Skeletal muscle satellite cell (primary cell): ENCODE measurements around the gene SVEP1.

Experiments
- H3K27me3 ChIP-seq: 2 replicates; pipeline ENCODE4 v1.7.0; 2013; ENCODE audit warnings: low read length; ENCODE audit not compliant: control insufficient read depth, insufficient read depth
- H3K36me3 ChIP-seq: 2 replicates; pipeline ENCODE4 v1.7.0; 2013; ENCODE audit warnings: mild to moderate bottlenecking, control low read depth, low read length; ENCODE audit not compliant: insufficient read depth
- H3K4me1 ChIP-seq: 2 replicates; pipeline ENCODE4 v1.7.0; 2013; ENCODE audit warnings: low read length; ENCODE audit not compliant: control insufficient read depth, insufficient read depth
- H3K4me2 ChIP-seq: 2 replicates; pipeline ENCODE4 v1.7.0; 2013; ENCODE audit warnings: mild to moderate bottlenecking, low read length
- H3K4me3 ChIP-seq: 2 replicates; pipeline ENCODE4 v1.7.0; 2013; ENCODE audit warnings: low read length
- H3K9ac ChIP-seq: 2 replicates; pipeline ENCODE4 v1.7.0; 2013; ENCODE audit warnings: mild to moderate bottlenecking, low read depth, low read length, moderate library complexity
- H3K9me3 ChIP-seq: replicated peaks from 2 replicates; pipeline ENCODE4 v1.7.0; 2013; ENCODE audit warnings: mild to moderate bottlenecking, control low read depth, low read length

Gene SVEP1

DNA sequence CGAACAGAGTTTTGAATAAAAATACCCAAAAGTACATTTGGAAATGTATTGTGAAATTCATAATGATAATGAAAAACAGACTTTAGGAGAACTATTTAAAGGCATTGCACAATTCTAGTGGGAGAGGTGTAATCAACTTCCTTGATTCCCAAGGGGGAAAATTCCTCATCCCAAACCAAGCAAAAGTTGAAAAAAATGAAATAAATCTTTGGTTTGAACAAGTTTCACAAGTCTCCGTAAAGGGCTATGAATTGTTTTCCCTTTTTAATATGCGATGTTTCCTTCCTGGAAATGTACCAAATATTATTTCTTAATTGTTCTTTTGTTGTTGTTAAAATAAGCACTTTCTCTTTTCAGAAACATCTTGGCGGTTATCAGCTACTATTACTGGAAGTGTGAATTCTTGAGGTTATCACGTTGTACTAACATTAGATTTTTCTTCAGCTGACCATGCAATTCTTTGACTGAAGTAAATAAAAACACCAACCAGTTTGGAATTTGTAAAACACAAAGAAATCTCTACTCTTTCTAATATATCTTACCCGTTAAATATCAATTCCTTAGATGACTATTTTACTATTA, 59.3 kb downstream of the SVEP1 start:
- no peaks in the 10 kb centered on the region for H3K27me3 ChIP-seq
- H3K36me3 ChIP-seq: no peaks in the 10 kb centered on the region
- H3K9ac ChIP-seq: no peak overlapping the region
- no peak overlapping the region for H3K4me3 ChIP-seq
- H3K4me1 ChIP-seq: peaks cover 5% of the 10 kb centered on the region
- H3K4me2 ChIP-seq: no peak overlapping the region
- no peaks in the 10 kb centered on the region for H3K9me3 ChIP-seq

DNA sequence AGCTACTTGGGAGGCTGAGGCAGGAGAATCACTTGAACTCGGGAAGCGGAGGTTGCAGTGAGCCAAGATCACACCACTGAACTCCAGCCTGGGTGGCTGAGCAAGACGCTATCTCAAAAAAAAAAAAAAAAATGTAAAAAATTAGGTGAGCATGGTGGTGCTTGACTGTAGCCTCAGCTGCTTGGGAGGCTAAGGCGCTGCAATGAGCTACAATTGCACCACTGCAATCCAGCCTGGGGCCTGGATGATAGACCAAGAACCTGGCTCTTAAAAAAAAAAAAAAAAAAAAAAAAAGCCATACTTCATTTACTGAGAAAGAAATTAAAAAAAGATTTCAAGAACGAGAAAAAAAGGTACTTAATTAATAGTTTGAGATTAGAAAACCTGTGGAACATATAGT, 62.1 kb downstream of the SVEP1 start:
- Histone ChIP-seq H3K4me1 (peaks cover 5% of the 10 kb centered on the region), H3K4me2 (no peak overlapping the region), H3K36me3 (no peaks in the 10 kb centered on the region), H3K9ac (no peak overlapping the region), H3K9me3 (no peaks in the 10 kb centered on the region), H3K27me3 (no peaks in the 10 kb centered on the region), H3K4me3 (no peak overlapping the region)

DNA sequence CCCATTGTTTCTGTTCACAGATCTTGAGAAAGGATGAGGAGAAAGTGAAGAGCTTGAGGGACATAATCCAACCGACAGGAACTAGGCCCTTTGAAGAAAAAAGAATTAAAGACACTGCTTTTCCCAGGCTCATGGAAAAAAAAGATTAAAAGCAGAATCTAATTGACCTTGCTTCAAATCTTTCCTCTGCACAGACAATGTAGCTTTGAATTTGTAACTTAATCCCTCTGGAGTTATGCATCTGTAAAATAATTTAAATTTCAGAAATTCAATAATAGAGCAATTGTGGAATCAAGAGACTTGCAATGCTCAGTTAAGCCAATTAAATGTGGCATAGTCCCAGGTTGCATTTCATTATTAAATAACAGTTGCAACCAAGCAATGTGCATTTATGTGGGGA, 64.6 kb downstream of the SVEP1 start:
- no peaks in the 10 kb centered on the region for H3K36me3 ChIP-seq
- H3K4me2 ChIP-seq: no peak overlapping the region
- H3K9me3 ChIP-seq: no peaks in the 10 kb centered on the region
- no peak overlapping the region for H3K9ac ChIP-seq
- H3K27me3 ChIP-seq: no peaks in the 10 kb centered on the region
- no peak overlapping the region for H3K4me3 ChIP-seq
- peaks cover 5% of the 10 kb centered on the region for H3K4me1 ChIP-seq

DNA sequence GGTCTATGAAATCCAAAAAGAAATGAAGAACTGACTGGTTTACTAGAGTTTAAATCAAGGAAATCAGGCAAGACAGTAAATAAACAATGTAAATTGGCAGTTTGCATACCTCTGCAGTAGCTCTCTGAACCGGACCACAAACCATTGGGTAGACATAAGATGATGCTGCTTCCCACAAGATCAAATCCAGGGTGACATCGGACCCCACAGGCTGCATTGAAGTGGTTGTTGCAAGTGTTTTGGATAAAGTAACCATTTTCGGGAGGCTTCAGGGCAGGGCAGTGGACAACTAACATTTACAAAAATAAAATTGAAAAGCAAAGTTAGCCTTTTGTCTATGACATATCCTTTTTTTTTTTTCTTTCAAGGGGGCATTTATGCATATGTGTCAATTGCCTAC, 66.7 kb downstream of the SVEP1 start:
- H3K9me3 ChIP-seq: no peaks in the 10 kb centered on the region
- H3K4me2 ChIP-seq: no peak overlapping the region
- H3K4me3 ChIP-seq: no peak overlapping the region
- no peaks in the 10 kb centered on the region for H3K4me1 ChIP-seq
- H3K27me3 ChIP-seq: no peaks in the 10 kb centered on the region
- no peaks in the 10 kb centered on the region for H3K36me3 ChIP-seq
- H3K9ac ChIP-seq: no peak overlapping the region

DNA sequence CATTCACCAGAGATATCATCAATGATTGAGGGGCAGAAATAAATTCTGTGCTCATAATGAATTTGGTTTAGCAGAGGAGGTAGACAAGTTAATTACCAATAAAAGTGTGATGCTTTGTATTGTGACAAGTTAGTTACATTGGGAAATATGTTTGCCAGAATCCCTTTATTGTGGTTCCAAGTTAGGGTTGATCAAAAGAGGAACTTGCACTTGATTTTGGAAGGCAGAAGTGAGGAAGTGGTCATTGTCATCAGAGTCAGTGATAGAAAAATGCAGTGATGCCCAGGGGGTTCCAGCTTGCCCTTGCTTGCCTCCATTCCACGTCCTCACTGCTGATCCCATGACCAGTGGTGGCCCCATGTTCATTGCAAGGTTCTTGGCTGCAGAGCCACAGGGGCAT, 69.7 kb downstream of the SVEP1 start:
- no peak overlapping the region for H3K4me2 ChIP-seq
- H3K27me3 ChIP-seq: no peaks in the 10 kb centered on the region
- H3K36me3 ChIP-seq: no peaks in the 10 kb centered on the region
- H3K9ac ChIP-seq: no peak overlapping the region
- H3K4me1 ChIP-seq: no peaks in the 10 kb centered on the region
- H3K9me3 ChIP-seq: no peaks in the 10 kb centered on the region
- no peak overlapping the region for H3K4me3 ChIP-seq

DNA sequence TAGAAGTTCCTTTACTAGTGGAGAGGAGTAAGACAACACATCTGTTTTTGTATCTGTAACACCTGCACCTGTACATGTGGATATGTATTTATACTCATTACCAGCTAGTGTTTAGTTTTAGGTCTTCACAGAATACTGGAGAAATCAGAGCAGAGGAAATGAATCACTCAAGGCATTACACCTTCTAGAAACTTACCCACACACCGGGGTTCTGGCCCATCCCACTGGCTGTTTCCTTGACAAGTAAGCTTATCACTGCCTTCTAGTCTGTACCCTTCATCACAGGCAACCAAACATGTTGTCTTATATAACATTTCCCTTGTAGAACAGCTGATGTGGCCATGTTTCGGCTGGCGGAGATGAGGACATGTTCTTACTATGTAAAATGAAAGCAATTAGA, 76.7 kb downstream of the SVEP1 start:
- Histone ChIP-seq H3K27me3 (no peaks in the 10 kb centered on the region), H3K4me2 (no peak overlapping the region), H3K4me1 (no peaks in the 10 kb centered on the region), H3K9me3 (no peaks in the 10 kb centered on the region), H3K9ac (no peak overlapping the region), H3K4me3 (no peak overlapping the region), H3K36me3 (no peaks in the 10 kb centered on the region)

DNA sequence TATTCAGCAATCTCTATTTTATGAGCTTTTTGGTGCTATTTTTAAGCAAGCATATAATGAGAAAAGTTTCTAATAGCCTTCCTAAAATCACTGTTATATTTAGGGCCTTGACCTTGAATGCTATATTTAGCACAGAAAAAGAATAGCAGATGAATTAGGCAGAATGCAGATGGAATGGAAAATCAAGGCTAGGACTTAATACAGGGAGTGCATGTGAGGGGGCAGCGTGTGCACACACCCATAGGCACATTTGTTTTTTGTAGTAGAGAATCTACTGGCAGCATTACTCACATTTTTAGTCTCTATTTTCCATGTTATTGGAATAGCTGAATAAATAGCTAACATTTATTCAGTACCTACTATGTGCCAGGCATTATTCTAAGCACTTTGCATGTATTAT, 79.9 kb downstream of the SVEP1 start:
- Histone ChIP-seq H3K4me2 (no peak overlapping the region), H3K4me1 (no peaks in the 10 kb centered on the region), H3K9ac (no peak overlapping the region), H3K4me3 (no peak overlapping the region), H3K9me3 (no peaks in the 10 kb centered on the region), H3K27me3 (no peaks in the 10 kb centered on the region), H3K36me3 (no peaks in the 10 kb centered on the region)

DNA sequence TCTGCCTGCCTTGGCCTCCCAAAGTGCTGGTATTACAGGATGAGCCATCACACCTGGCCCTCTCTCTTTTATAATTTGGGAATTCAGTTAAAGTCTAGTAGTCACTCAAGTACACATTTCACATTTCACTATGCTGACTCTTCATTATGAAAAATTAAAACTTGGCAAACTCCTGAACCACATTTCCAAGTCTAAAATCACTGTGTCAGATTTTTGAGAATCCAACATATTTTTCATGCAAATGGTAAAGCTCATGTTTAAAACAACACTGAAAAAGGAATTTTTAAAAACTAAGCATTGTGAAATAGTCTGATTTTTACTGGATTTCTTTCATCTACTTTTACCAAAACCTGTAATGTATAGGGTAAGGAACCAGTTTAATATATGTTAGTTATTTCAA, 92.3 kb downstream of the SVEP1 start:
- no peak overlapping the region for H3K9ac ChIP-seq
- H3K36me3 ChIP-seq: no peaks in the 10 kb centered on the region

DNA sequence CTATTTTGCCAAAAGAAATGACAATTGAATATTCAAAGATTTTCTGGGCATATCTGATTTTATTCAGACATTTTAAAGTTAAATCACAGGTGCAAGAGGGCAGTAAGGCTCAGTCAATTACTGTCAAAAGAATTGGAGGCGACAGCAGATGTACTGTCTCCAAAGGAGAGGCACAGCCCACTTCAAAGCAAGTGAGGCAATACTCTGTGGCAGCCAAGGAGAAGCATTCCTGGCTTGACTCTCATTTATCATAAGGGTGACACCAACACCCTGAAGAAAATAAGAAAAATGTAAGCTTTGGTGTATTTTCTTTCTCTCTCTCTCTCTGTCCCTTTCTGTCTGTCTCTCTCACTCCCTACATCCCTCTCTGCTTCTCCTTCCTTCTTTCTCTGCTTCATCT, 93.3 kb downstream of the SVEP1 start:
- no peak overlapping the region for H3K9ac ChIP-seq
- no peaks in the 10 kb centered on the region for H3K27me3 ChIP-seq
- H3K4me1 ChIP-seq: no peaks in the 10 kb centered on the region
- H3K4me3 ChIP-seq: no peak overlapping the region
- H3K9me3 ChIP-seq: no peaks in the 10 kb centered on the region
- no peak overlapping the region for H3K4me2 ChIP-seq
- H3K36me3 ChIP-seq: no peaks in the 10 kb centered on the region

More for the DNA sequence above, 92.3 kb downstream of the SVEP1 start:
- no peak overlapping the region for H3K4me2 ChIP-seq
- no peaks in the 10 kb centered on the region for H3K27me3 ChIP-seq
- no peaks in the 10 kb centered on the region for H3K4me1 ChIP-seq
- H3K4me3 ChIP-seq: no peak overlapping the region
- H3K9me3 ChIP-seq: no peaks in the 10 kb centered on the region

DNA sequence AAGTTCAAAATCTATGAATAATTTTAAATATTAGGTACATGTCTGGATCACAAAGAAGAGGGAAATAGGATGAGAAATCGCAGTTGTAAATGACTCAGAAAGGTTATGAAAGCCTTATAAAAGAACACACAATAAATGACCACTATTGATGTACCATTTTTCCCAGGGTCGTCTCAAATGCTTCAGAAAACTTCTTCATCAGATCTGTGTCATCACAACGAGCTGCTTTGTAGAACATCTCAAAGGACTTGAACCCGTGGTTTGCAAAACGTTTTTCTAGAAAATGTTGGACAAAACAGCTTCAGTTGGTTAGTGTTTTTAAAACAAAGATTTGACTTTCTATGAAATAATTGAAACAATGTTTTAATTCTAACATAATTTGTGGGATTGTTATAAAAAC, 100.1 kb downstream of the SVEP1 start:
- no peak overlapping the region for H3K4me3 ChIP-seq
- no peaks in the 10 kb centered on the region for H3K4me1 ChIP-seq
- H3K4me2 ChIP-seq: no peak overlapping the region
- no peaks in the 10 kb centered on the region for H3K27me3 ChIP-seq
- no peaks in the 10 kb centered on the region for H3K36me3 ChIP-seq
- H3K9ac ChIP-seq: no peak overlapping the region
- H3K9me3 ChIP-seq: no peaks in the 10 kb centered on the region

DNA sequence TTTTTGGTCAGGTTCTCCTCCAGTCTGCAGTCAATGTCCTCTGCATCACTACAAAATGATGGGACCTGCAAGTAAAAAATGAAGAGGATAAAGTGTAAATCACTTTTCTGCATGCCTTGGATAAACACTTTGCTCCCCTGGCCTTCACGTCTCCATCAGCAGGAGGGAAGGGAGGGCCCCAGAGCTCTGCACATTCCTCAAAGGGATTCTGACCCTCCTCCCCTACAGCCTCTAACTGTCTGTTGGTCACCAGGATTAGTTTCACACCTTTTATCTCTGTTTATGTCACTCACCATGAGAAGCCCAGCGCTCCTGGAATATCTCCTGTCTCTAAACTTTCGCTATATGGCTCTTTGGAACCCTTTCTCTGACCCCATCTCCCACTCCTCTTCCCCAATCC, 103.3 kb downstream of the SVEP1 start:
- no peak overlapping the region for H3K4me3 ChIP-seq
- H3K9ac ChIP-seq: no peak overlapping the region
- H3K36me3 ChIP-seq: no peaks in the 10 kb centered on the region
- no peaks in the 10 kb centered on the region for H3K9me3 ChIP-seq
- H3K4me2 ChIP-seq: no peak overlapping the region
- H3K27me3 ChIP-seq: no peaks in the 10 kb centered on the region
- H3K4me1 ChIP-seq: no peaks in the 10 kb centered on the region

DNA sequence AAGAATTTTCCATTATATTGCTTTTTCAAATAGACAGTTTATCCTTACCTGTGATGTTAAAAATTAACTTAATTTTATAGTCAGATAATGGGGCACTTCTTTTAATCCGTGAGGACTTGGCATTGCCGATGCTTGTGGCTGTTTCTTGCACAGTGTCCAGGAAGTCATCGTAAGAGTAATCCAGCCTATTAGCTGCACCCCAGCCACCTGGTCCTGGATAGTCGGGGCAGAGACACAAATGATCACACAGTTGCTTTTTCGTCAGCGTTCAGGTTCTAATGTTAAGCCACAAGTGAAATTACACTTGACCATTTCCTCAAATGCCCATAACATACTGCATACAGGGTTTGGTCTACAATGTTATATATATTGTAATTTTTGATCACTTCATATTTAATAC, 107.4 kb downstream of the SVEP1 start:
- Histone ChIP-seq H3K9me3 (no peaks in the 10 kb centered on the region), H3K4me2 (no peak overlapping the region), H3K9ac (no peak overlapping the region), H3K4me1 (no peaks in the 10 kb centered on the region), H3K4me3 (no peak overlapping the region), H3K27me3 (no peaks in the 10 kb centered on the region), H3K36me3 (no peaks in the 10 kb centered on the region)
